T-helper 9 cell (primary cell): ENCODE measurements around the gene HS3ST3A1.
"Not testable (repeated sequence)": the region's sequence is repeated elsewhere in the genome, so short reads cannot be mapped to it uniquely, and the experiment has no call there.

ENCODE experiments used
- DNase-seq: peaks from one replicate; pipeline ENCODE4 v3.0.0-alpha.2; 2020

HS3ST3A1 gene

GRCh38 chr17:13569398-13570123, 32.2 kb downstream of the HS3ST3A1 start:
- DNase-seq: no peak

GRCh38 chr17:13568582-13569397, 32.9 kb downstream of the HS3ST3A1 start:
- no peak for DNase-seq

DNA sequence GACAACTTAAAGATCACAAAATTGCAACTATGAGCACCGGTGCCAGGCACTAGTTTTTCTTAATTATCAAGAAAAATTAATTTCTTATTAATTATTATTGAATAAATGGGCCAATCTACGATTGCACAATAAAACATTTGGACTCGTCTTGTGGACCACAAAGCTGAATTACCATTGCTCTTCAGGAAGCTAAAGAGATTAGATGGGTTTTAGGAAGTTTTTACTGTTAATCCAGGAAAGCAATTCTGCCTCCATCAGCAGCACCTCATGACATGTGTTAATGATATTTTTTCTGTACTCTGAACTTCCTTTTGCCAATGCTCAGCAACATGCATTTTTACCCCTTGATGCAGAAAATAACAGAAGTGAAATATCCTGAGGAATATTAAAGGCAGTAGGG, 37.9 kb downstream of the HS3ST3A1 start:
- no peak for DNase-seq

GRCh38 chr17:13562271-13562800, 39.4 kb downstream of the HS3ST3A1 start:
- no peak for DNase-seq

- no peak for DNase-seq
Observed at GRCh38 chr17:13561606-13562270, 40.0 kb downstream of the HS3ST3A1 start.

DNA sequence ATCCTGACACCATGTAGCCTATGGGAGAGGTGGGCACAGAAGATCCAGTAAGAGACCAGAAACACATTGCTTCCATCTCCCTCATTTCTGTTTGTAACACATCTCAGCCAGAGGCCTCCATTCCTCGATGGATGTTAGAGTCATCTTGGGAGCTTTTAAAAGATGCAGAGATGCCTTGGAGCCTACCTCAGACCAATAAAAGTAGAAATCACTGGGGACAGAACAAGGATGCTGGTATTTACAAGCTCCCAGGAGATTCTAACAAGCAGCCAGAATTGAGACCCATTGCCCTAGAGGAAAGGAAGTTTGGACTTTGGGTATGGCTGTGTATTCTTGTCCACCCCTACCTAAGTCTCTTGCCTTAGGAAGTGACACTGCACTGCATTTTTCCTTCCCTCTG, 40.8 kb downstream of the HS3ST3A1 start:
- no peak for DNase-seq

DNA sequence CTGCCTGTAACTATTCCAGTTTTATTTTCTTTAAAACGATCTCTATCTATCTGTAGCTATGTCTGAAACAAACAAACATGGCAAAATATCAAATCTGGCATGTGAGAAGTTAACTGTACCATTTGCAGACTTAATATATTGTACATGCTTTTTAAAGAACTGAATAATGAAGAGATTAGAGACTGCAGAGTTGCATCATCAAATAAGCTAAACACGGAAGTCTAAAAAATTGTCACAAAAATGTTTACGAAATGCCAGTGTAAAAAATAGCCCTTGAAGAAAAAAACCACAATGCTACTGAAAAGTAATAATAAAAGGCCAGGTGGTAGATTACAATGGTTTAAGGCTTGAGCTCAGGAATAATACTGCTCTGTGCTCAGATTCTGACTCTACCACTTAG, 43.1 kb downstream of the HS3ST3A1 start:
- DNase-seq: no peak

GRCh38 chr17:13557077-13557476, 44.7 kb downstream of the HS3ST3A1 start:
- no peak for DNase-seq

GRCh38 chr17:13554231-13554630, 47.5 kb downstream of the HS3ST3A1 start:
- no peak for DNase-seq

DNA sequence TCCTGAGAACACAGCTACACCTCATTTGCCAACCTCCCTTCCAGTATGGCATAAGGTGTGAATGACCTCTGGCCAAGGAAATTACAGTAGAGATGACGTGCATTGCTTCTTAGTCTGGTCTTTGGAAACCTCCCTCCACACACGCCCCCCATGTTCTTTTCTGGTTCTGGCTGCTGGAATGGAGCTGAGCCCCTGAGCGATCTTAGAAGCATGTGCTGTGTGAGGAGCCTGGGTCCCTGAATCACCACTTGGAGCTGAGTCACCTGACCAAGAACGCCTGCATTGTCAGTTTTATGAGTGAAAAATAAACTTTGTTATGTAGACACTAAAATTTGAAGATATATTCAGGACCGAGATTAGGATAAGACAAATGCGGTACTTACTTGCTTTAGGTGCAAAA, 51.4 kb downstream of the HS3ST3A1 start:
- no peak for DNase-seq

GRCh38 chr17:13548576-13548975, 53.2 kb downstream of the HS3ST3A1 start:
- DNase-seq: not testable (repeated sequence)

DNA sequence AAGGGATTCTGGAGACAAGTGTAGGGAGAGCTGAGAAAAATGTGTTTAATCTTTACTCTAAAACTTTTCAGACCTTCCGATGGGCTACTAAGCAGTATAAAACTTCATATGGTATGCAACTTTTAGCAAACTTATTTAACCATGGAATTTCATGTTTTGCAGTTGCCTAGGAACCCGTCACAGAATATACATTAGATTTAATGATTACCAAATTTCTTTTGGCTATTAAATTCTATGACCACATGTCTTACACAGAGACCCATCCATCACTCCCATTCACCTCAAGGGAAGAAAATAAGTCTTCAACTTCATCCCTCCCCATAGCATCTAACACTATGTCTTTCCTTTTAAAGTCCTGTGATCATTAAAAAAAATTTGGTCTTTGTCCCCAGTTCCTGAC, 54.9 kb downstream of the HS3ST3A1 start:
- DNase-seq: no peak

DNA sequence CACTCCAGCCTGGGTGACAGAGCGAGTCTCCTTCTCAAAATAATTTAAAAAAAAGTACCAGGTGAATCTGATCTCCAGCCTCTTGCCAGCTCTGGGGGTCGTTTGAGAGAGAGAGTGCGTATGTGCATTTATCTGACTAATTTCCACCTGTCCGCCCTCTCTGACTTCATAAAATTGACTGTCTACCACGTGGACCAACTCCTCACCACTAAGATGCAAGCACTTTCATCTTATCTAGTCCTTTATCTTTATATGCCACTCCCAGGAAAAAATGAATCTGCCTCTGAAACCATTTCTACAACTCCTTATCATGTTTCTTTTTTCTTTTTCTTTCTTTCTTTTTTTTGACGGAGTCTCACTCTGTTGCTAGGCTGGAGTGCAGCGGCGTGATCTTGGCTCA, 55.8 kb downstream of the HS3ST3A1 start:
- no peak for DNase-seq

DNA sequence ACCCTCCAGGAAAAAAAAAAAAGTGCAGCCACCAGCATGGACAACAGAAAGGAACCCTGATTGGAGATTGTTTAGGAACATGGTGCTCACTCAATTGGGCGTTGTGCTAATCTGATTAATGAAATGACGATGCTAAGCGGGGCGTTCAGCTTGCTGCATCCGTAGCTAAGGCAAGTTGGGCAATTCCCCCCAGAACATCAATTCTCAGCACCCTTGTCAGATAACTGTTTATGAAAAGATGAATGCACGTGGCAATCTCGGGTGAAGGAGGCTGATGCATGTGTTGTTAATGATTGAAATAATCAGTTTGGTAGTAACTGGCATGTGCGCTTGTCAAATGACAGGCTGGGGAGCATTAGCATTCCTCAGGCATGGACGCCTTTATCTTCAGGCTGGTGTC, 57.0 kb downstream of the HS3ST3A1 start:
- DNase-seq: no peak

DNA sequence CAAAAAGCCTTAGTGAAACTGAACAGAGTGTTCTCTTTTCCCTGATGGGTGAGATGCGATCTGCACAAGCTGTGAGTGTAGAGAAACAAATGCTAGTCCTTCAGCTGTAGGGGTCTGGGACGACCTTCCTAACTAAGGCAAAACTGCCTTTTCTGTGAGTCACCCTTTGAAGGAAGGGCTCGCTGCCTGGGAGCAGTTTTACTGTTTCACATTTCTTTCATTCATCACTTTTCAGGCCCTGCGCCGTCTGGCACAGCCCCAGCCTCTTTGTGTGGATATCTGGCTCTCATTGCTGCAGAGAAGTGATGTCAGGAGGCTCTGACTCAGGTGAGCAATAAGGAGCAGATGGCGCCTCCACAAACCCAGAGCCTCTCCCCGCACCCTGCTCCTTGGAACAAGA, 57.4 kb downstream of the HS3ST3A1 start:
- no peak for DNase-seq

GRCh38 chr17:13542636-13543035, 59.1 kb downstream of the HS3ST3A1 start:
- DNase-seq: no peak

- DNase-seq: no peak
Observed at GRCh38 chr17:13541032-13541480, 60.7 kb downstream of the HS3ST3A1 start.

DNA sequence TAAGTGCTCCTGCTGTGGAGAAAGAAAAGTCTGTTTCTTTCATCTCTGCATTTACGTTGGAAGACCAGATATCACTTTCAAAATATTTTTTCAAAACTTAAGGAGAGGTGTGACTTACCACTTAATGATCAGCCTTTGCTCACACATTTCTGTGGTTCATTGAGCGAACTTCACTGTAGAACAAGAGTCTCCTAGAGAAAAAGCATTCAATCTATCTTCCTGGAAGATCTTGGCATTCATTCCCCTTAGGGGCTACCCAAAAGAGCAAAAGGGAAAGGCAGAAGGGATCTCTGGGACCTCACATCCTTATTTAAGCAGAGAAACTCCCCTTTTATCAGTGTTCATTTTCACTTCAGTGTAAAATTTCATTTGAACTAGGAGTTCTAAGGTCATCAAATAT, 61.2 kb downstream of the HS3ST3A1 start:
- DNase-seq: no peak

DNA sequence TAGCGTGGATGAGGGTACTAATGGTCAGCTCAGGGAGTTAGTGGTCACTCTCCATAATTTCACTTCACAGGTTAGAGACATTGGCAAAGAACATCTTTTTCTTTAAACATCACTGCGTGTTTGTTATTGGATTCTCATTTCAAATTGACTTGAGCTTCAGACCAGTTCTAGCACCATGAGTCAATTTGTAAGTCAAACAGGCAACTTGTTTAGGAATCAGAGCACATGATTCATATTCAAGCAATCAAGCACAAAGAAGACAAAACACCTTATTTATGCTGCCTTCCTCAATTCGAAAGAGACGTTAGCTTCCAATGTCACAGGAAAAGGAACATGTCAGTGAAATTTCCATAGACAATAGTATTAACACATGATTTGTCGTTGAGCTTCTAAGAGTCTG, 62.3 kb downstream of the HS3ST3A1 start:
- DNase-seq: no peak

DNA sequence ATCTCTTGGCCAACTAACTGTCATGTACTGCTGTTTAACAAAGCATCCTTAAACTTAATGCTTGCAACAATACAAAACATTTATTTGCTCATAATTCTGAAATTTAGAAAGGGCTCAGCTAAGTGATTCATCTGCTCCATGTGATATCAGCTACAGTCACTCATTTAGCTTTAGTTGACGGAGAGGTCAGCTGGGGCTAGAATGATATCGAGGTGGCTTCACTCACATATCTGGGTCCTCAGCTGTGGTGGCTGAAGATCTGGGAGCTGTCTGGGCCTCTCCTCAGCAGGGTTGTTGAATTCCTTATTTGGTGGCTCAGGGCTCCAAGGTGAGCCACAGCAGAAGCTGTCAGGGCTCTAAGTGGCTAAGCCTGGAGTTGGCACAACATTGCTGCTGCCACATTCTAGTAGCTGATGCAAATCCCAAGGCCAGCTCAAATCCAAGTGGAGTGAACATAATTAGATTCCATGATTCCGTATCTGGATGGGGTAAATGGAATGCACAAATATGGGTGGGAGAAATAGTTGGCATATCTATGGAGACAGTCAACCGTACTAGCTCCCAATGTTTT, 62.8 kb downstream of the HS3ST3A1 start:
- no peak for DNase-seq

- no peak for DNase-seq
Observed at GRCh38 chr17:13537871-13538643, 63.7 kb downstream of the HS3ST3A1 start.

GRCh38 chr17:13537167-13537731, 64.5 kb downstream of the HS3ST3A1 start:
- DNase-seq: no peak
